GM12873 (cell line): Measurements from ENCODE around the gene ATP2B3.

Source experiments
- CTCF ChIP-seq: IDR thresholded peaks from 2 replicates; pipeline ENCODE4 v1.5.1; 2012; ENCODE audit warnings: low read depth, mild to moderate bottlenecking, moderate library complexity, low read length, control low read depth; ENCODE audit not compliant: insufficient read depth; ENCODE audit errors: missing control alignments

ATP2B3 gene

GRCh38 chrX:153510383-153510782 lies 7.1 kb upstream of the ATP2B3 start:
- TF ChIP-seq CTCF = no peak

- TF ChIP-seq CTCF = no peak
Measured at GRCh38 chrX:153511784-153512500, 5.5 kb upstream of the ATP2B3 start.

GRCh38 chrX:153512501-153512893 lies 4.9 kb upstream of the ATP2B3 start:
- no peak for TF ChIP-seq CTCF

- TF ChIP-seq CTCF = no peak
Measured at GRCh38 chrX:153513265-153513664, 4.2 kb upstream of the ATP2B3 start.

GRCh38 chrX:153514259-153514658 lies 3.2 kb upstream of the ATP2B3 start:
- TF ChIP-seq CTCF = no peak

- TF ChIP-seq CTCF = no peak
Measured at GRCh38 chrX:153515435-153515834, 2.0 kb upstream of the ATP2B3 start.

GRCh38 chrX:153516073-153516472 lies 1.4 kb upstream of the ATP2B3 start:
- no peak for TF ChIP-seq CTCF
